ENCODE data around the gene CNTNAP2. TPM values are rescaled to one million over a fixed set of nuclear protein-coding genes. Genes with fewer than 3 reads are reported as not detected.

CNTNAP2 gene
- total and polyA plus RNA-seq, 4 donors: 0.14 to 2.3 (median 1.1) TPM

DNA sequence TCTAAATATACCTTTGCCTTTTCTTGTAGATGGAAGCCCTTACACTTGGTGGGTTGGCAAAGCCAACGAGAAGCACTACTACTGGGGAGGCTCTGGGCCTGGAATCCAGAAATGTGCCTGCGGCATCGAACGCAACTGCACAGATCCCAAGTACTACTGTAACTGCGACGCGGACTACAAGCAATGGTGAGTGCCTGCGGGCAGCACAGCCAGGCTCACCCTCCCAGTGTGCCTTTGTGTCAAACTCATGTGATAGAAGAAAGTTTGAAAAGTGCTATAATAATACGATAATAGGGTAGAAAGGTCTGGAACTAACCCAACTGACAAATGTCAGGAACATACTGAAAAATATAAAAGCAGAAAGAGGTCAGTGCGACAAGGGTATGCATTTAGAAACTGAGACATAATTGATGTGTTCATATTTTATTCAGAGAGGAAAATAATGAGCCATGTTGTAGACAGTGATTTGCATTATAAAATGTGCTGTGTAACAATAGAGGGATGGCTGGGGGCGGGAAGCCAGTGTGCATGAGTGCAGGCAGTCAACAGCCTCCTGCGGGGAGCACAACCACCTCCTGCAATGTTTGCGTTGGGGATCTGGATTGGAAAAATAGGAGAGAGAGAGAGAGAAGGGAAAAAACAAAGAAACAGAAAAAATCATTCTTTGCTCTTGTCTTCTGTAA, 1787.1 kb downstream of the CNTNAP2 start:
- TF ChIP-seq RAD21 (IDR thresholded peaks at IDR 0.05) (no peak), HNF4G (IDR thresholded peaks at IDR 0.05) (no peak), HNF4A (conservative IDR thresholded peaks at IDR 0.05) (no peak), JUND (IDR thresholded peaks at IDR 0.05) (no peak), YY1 (IDR thresholded peaks at IDR 0.05) (no peak), FOXA1 (IDR thresholded peaks at IDR 0.05) (no peak), RXRA (IDR thresholded peaks at IDR 0.05) (no peak), SP1 (IDR thresholded peaks at IDR 0.05) (no peak), FOXA2 (IDR thresholded peaks at IDR 0.05) (no peak), REST (IDR thresholded peaks at IDR 0.05) (no peak), GABPA (IDR thresholded peaks at IDR 0.05 in 1 of 2, conservative IDR thresholded peaks at IDR 0.05 in 1 of 2) (no peak), NR2F2 (IDR thresholded peaks at IDR 0.05) (no peak)
- TF ChIP-seq, protein P1, sequence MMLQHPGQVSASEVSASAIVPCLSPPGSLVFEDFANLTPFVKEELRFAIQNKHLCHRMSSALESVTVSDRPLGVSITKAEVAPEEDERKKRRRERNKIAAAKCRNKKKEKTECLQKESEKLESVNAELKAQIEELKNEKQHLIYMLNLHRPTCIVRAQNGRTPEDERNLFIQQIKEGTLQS (IDR thresholded peaks at IDR 0.05): no peak
- TF ChIP-seq, protein P2, sequence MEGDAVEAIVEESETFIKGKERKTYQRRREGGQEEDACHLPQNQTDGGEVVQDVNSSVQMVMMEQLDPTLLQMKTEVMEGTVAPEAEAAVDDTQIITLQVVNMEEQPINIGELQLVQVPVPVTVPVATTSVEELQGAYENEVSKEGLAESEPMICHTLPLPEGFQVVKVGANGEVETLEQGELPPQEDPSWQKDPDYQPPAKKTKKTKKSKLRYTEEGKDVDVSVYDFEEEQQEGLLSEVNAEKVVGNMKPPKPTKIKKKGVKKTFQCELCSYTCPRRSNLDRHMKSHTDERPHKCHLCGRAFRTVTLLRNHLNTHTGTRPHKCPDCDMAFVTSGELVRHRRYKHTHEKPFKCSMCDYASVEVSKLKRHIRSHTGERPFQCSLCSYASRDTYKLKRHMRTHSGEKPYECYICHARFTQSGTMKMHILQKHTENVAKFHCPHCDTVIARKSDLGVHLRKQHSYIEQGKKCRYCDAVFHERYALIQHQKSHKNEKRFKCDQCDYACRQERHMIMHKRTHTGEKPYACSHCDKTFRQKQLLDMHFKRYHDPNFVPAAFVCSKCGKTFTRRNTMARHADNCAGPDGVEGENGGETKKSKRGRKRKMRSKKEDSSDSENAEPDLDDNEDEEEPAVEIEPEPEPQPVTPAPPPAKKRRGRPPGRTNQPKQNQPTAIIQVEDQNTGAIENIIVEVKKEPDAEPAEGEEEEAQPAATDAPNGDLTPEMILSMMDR (IDR thresholded peaks at IDR 0.05; ENCODE audit: low read depth, low read length, missing input control): no peak
- TF ChIP-seq, protein P3, sequence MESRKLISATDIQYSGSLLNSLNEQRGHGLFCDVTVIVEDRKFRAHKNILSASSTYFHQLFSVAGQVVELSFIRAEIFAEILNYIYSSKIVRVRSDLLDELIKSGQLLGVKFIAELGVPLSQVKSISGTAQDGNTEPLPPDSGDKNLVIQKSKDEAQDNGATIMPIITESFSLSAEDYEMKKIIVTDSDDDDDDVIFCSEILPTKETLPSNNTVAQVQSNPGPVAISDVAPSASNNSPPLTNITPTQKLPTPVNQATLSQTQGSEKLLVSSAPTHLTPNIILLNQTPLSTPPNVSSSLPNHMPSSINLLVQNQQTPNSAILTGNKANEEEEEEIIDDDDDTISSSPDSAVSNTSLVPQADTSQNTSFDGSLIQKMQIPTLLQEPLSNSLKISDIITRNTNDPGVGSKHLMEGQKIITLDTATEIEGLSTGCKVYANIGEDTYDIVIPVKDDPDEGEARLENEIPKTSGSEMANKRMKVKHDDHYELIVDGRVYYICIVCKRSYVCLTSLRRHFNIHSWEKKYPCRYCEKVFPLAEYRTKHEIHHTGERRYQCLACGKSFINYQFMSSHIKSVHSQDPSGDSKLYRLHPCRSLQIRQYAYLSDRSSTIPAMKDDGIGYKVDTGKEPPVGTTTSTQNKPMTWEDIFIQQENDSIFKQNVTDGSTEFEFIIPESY (IDR thresholded peaks at IDR 0.05): no peak
- WGBS: 77% methylated on average over 13 of the region's 13 CpGs
- Histone ChIP-seq H3K9me3 (ENCODE audit: control insufficient read depth in 4 of 4, low read length in 3 of 4) (peaks cover 0 to 1% (median 0%) of the 10 kb centered on the region in 4 donors), H3K27ac (ENCODE audit: low read depth in 1 of 2, low read length in 2 of 2) (no peak overlapping the region), H3K27me3 (ENCODE audit: control insufficient read depth in 4 of 4, insufficient read depth in 4 of 4, low read length in 3 of 4) (no peaks in the 10 kb centered on the region), H3K4me3 (ENCODE audit: low read depth in 1 of 3, low read length in 3 of 3) (no peak overlapping the region), H3K4me1 (ENCODE audit: control insufficient read depth in 4 of 4, insufficient read depth in 4 of 4, low read length in 3 of 4) (no peaks in the 10 kb centered on the region), H3K36me3 (ENCODE audit: control insufficient read depth in 4 of 4, insufficient read depth in 3 of 4, low read depth in 1 of 4, low read length in 3 of 4) (no peaks in the 10 kb centered on the region), H3K9ac (ENCODE audit: low read depth in 1 of 2, low read length in 2 of 2) (no peak overlapping the region)
- no peak for DNase-seq (ENCODE audit: low spot score)

DNA sequence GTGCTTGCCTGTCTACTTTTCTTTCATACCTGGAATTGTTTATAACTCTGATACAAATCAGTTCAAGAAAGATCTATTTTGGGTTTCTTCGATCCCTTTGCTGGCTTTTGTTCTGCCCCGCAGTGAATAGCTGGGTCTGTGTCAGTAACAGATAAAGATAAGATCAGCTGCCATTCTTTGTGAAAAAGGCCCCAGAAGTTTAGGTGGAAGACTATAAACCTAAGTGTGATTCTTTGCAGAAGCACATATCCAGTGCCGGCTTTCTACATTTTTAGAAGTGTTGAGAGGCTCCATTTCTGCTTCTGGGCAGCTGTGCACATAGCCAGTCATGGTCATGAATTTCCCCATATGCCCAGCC, 1787.6 kb downstream of the CNTNAP2 start:
- Histone ChIP-seq H3K27me3 (ENCODE audit: control insufficient read depth in 4 of 4, insufficient read depth in 4 of 4, low read length in 3 of 4) (no peaks in the 10 kb centered on the region), H3K9ac (ENCODE audit: low read depth in 1 of 2, low read length in 2 of 2) (no peak overlapping the region), H3K4me3 (ENCODE audit: low read depth in 1 of 3, low read length in 3 of 3) (no peak overlapping the region), H3K36me3 (ENCODE audit: control insufficient read depth in 4 of 4, insufficient read depth in 3 of 4, low read depth in 1 of 4, low read length in 3 of 4) (no peaks in the 10 kb centered on the region), H3K4me1 (ENCODE audit: control insufficient read depth in 4 of 4, insufficient read depth in 4 of 4, low read length in 3 of 4) (no peaks in the 10 kb centered on the region), H3K27ac (ENCODE audit: low read depth in 1 of 2, low read length in 2 of 2) (no peak overlapping the region), H3K9me3 (ENCODE audit: control insufficient read depth in 4 of 4, low read length in 3 of 4) (no peaks in the 10 kb centered on the region)
- 39% methylated on average over 3 of the region's 3 CpGs for WGBS
- TF ChIP-seq REST (IDR thresholded peaks at IDR 0.05): no peak
- no peak for TF ChIP-seq EGR1 (IDR thresholded peaks at IDR 0.05; ENCODE audit: low read depth in 2 of 2)
- DNase-seq (ENCODE audit: low spot score): no peak
